IPS-18a (cell line): ENCODE data around the gene UBC.

ENCODE experiments used
- H3K27ac ChIP-seq: one replicate; pipeline ENCODE4 v1.5.1; 2013; ENCODE audit warnings: low read length
- H3K27me3 ChIP-seq: one replicate; pipeline ENCODE4 v1.6.1; 2013; ENCODE audit warnings: mild to moderate bottlenecking, low read length; ENCODE audit not compliant: control insufficient read depth, insufficient read depth
- H3K36me3 ChIP-seq: one replicate; pipeline ENCODE4 v1.6.1; 2013; ENCODE audit warnings: low read depth, low read length; ENCODE audit not compliant: control insufficient read depth
- H3K4me1 ChIP-seq: one replicate; pipeline ENCODE4 v1.6.1; 2013; ENCODE audit warnings: low read depth, low read length; ENCODE audit not compliant: control insufficient read depth
- H3K4me3 ChIP-seq: one replicate; pipeline ENCODE4 v1.5.1; 2013; ENCODE audit warnings: low read length
- H3K9ac ChIP-seq: one replicate; pipeline ENCODE4 v1.6.1; 2013; ENCODE audit warnings: mild to moderate bottlenecking, low read length, moderate library complexity
- H3K9me3 ChIP-seq: one replicate; pipeline ENCODE4 v1.6.1; 2013; ENCODE audit warnings: low read depth, low read length; ENCODE audit not compliant: control insufficient read depth

The UBC gene

DNA sequence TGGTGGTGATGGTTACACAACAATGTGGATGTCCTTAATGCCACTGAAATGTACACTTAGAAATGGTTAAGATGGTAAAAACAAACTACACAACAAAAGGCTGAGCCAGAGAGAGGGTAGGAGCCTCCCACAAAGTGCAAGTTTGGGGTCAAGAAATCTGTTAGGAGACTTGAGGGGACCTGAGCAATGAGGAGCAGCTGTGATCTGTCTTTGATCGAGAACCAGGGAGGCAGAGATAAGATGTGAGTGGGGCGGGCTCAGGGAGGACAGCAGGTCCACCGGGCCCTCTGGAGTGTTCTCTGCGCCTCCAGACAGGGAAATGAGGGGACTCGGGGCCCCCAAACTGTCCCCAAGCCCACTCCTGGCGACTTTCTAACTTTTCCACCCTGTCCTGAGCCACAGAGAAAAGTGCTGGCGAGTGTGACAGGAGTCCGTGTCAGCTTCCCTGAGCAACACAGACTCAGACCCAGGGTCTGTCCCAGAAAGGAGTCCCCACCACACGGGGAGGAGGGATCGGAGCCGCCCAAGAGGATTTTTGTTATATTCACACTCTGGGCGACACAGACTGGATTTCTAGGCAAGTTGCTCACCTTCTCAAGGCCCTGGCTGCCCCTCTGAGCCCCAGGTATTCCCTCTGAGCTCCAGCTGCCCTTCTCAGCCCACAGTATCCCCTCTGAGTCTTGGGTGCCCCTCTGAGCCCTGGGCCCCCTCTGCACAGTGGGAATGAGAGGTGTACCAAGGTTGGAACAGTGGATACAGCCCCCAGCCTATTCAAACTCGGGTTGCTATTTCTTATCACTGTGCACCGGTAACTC is 39.3 kb downstream of the UBC start:
- Histone ChIP-seq H3K4me1 (no peaks in the 10 kb centered on the region), H3K27me3 (no peaks in the 10 kb centered on the region), H3K9me3 (no peaks in the 10 kb centered on the region), H3K27ac (no peak overlapping the region), H3K4me3 (no peak overlapping the region), H3K36me3 (no peaks in the 10 kb centered on the region), H3K9ac (no peak overlapping the region)

DNA sequence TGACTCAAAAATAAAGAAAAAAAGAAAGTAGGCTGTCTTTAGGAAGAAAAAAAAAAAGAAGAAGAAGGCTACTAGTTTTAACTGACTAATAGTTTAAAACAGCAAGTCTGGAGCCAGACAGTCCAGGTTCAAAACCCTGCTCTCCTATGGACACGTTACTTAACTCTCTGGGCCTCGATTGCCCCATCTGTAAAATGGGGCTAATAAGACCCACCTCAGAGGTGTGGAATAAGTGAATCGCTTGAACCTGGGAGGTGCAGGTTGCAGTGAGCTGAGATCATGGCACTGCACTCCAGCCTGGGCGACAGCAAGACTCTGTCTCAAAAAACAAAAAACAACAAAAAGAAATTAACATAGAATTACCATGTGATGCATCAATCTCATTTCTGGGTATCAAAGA is 40.3 kb downstream of the UBC start:
- no peaks in the 10 kb centered on the region for H3K9me3 ChIP-seq
- no peaks in the 10 kb centered on the region for H3K36me3 ChIP-seq
- H3K27me3 ChIP-seq = no peaks in the 10 kb centered on the region
- H3K4me1 ChIP-seq = peaks cover under 1% of the 10 kb centered on the region
- H3K27ac ChIP-seq = no peak overlapping the region
- no peak overlapping the region for H3K4me3 ChIP-seq
- no peak overlapping the region for H3K9ac ChIP-seq

DNA sequence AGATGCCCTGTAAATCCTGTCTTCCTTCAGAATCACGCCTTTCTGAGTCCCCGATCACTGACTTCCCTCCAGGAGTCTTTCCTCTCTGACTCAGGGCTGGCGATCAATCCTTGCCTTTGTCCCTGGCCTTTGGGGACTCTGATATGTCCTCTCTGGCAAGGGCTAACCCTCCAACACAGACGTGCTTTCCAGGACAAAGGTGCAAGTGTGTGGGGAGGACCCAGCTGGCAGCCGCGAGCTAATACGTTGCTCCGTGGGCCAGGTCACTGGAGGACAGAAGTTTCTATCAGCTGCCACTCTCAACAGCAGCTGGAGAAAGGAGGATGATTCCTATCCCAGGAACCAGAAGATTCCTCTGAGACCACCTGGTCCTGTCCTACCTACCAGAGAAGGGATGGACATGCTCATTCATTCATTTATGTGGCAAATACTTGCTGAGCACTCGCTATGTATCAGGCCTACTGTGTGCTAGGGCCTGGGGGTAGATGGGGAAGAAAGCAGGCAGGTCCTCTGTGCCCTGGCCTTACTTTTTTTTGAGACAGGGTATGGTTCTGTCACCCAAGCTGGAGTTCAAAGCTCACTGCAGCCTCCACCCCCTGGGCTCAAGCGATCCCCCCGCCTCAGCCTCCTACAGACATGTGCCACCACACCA is 42.3 kb downstream of the UBC start:
- Histone ChIP-seq H3K36me3 (no peaks in the 10 kb centered on the region), H3K4me1 (peaks cover 5% of the 10 kb centered on the region), H3K27me3 (no peaks in the 10 kb centered on the region), H3K9me3 (no peaks in the 10 kb centered on the region), H3K27ac (no peak overlapping the region), H3K4me3 (no peak overlapping the region), H3K9ac (no peak overlapping the region)

DNA sequence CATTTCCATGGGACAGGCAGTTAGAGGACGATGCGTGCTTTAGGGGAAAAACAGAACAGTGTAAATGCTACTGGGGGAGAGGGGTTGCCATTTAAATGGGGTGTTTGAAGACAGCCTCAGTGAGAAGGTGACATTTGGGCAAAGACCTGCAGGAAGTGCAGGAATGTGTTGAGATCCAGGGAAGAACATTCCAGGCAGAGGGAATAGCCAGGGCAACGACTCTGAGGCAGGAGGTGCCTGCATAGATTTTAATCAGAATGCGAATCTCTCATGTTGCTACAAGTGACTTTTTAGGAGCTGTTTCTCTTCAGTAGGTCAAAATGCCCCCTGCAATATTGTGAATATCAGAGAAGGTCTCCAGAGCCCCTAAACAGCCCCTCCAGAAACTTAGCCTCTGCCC is 43.2 kb downstream of the UBC start:
- Histone ChIP-seq H3K4me3 (no peak overlapping the region), H3K27me3 (no peaks in the 10 kb centered on the region), H3K9me3 (no peaks in the 10 kb centered on the region), H3K9ac (no peak overlapping the region), H3K27ac (no peak overlapping the region), H3K4me1 (peaks cover 5% of the 10 kb centered on the region), H3K36me3 (no peaks in the 10 kb centered on the region)

GRCh38 chr12:124870515-124870914 is 43.9 kb downstream of the UBC start:
- peaks cover 5% of the 10 kb centered on the region for H3K4me1 ChIP-seq
- H3K9ac ChIP-seq = no peak overlapping the region
- H3K4me3 ChIP-seq = no peak overlapping the region
- no peak overlapping the region for H3K27ac ChIP-seq
- H3K9me3 ChIP-seq = no peaks in the 10 kb centered on the region
- no peaks in the 10 kb centered on the region for H3K36me3 ChIP-seq
- no peaks in the 10 kb centered on the region for H3K27me3 ChIP-seq

- Histone ChIP-seq H3K27ac (no peak overlapping the region), H3K9ac (no peak overlapping the region), H3K9me3 (no peaks in the 10 kb centered on the region), H3K4me3 (no peak overlapping the region), H3K4me1 (peaks cover 8% of the 10 kb centered on the region), H3K36me3 (no peaks in the 10 kb centered on the region), H3K27me3 (no peaks in the 10 kb centered on the region)
Observed at GRCh38 chr12:124869059-124869665, 45.3 kb downstream of the UBC start.

DNA sequence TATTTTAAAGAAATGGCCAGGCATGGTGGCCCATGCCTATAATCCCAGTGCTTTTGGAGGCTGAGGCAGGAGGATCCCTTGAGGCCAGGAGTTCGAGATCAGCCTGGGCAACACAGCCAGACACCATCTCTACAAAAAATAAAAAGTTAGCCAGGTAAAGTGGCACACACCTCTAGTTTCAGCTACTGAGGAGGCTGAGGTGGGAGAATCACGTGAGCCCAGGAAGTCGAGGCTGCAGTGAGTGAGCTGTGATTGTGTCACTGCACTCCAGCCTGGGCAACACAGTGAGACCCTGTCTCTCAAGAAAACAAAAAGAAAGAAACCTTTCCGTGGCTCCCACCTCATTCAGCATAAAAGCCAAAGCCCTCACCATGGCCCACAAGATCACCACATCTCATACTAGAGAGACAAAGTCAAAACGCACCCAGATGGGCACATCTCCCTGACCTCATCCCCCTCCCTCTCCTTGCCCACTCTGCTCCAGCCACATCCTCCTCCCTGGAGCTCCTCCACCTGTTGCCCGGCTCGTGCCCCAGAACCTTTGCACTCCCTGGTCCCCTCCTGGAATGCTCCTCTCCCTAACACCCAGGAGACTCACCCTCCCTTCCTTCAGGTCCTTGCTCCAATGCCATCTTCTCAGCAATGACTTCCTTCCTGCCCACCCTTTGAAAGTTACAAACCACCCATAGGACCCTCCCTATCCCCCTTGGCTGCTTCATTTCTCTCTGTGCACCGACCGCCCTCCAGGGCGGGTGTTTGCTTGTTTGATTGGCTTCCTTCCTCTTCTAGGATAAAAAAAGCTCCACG is 46.0 kb downstream of the UBC start:
- Histone ChIP-seq H3K27me3 (no peaks in the 10 kb centered on the region), H3K27ac (no peak overlapping the region), H3K9ac (no peak overlapping the region), H3K4me3 (no peak overlapping the region), H3K36me3 (no peaks in the 10 kb centered on the region), H3K9me3 (no peaks in the 10 kb centered on the region), H3K4me1 (peaks cover 11% of the 10 kb centered on the region)

DNA sequence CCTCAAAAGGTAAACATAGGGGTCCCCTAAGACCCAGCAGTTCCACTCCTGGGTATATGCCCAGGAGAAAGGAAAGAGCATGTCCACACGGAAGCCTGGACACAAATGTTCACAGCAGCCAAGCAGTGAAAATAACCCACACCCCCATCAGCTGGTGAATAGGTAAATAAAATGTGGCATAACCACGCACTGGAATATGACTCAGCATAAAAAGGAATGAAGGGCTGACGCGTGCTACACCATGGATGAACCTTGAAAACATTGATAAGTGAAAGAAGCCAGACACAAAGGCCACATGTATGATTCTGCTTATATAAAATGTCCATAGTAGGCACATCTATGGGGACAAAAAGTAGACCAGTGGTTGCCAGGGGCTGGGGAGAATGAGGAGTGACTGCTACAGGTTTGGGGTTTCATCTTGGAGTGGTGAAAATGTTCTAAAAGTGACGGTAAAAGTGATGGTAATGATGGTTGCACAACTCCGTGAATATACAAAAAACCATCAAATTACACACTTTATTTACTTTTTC is 47.0 kb downstream of the UBC start:
- Histone ChIP-seq H3K4me3 (no peak overlapping the region), H3K27me3 (peaks cover 5% of the 10 kb centered on the region), H3K36me3 (no peaks in the 10 kb centered on the region), H3K9ac (no peak overlapping the region), H3K4me1 (peaks cover 11% of the 10 kb centered on the region), H3K27ac (no peak overlapping the region), H3K9me3 (no peaks in the 10 kb centered on the region)

DNA sequence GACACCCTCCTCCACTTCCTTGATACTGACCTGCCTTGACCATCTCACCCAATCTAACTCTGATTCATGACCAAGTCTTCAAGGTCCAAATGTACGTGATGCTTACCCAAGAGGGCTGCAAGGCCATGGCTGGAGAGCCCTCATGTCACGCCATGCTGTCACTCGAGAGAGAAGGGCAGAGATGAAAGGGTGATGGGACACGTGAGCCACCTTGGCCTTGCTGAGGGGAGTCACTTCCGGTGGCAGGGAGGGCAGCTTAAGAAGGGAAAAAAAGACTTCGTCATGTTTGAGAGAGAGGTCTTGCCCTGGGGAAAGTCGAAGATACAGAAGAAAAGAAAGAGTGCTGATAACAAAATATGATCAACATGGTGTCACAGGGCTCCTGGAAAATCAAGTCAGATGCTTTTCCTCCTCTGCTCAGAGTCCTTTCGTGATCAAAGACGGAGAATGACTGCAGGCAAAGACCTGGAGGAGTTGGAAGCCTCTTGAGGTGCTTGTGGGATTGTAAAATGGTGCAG is 47.5 kb downstream of the UBC start:
- Histone ChIP-seq H3K36me3 (no peaks in the 10 kb centered on the region), H3K27me3 (peaks cover 5% of the 10 kb centered on the region), H3K27ac (no peak overlapping the region), H3K9me3 (no peaks in the 10 kb centered on the region), H3K4me1 (peaks cover 11% of the 10 kb centered on the region), H3K9ac (no peak overlapping the region), H3K4me3 (no peak overlapping the region)

- H3K9me3 ChIP-seq = no peaks in the 10 kb centered on the region
- no peak overlapping the region for H3K9ac ChIP-seq
- H3K4me1 ChIP-seq = peaks cover 11% of the 10 kb centered on the region
- no peak overlapping the region for H3K4me3 ChIP-seq
- H3K27ac ChIP-seq = no peak overlapping the region
- no peaks in the 10 kb centered on the region for H3K36me3 ChIP-seq
- peaks cover 5% of the 10 kb centered on the region for H3K27me3 ChIP-seq
Observed at GRCh38 chr12:124866195-124866882, 48.1 kb downstream of the UBC start.
